Erythroblast (primary cell): ENCODE data around the gene CACNA1F.

Experiments
- GATA1 ChIP-seq: IDR thresholded peaks from 2 replicates; pipeline ENCODE4 v1.6.1; 2011; ENCODE audit warnings: low read depth, mild to moderate bottlenecking, control low read depth, low read length, moderate library complexity
- POLR2A ChIP-seq: IDR thresholded peaks from 2 replicates; pipeline ENCODE4 v1.6.1; 2011; ENCODE audit warnings: mild to moderate bottlenecking, low read length

DNA sequence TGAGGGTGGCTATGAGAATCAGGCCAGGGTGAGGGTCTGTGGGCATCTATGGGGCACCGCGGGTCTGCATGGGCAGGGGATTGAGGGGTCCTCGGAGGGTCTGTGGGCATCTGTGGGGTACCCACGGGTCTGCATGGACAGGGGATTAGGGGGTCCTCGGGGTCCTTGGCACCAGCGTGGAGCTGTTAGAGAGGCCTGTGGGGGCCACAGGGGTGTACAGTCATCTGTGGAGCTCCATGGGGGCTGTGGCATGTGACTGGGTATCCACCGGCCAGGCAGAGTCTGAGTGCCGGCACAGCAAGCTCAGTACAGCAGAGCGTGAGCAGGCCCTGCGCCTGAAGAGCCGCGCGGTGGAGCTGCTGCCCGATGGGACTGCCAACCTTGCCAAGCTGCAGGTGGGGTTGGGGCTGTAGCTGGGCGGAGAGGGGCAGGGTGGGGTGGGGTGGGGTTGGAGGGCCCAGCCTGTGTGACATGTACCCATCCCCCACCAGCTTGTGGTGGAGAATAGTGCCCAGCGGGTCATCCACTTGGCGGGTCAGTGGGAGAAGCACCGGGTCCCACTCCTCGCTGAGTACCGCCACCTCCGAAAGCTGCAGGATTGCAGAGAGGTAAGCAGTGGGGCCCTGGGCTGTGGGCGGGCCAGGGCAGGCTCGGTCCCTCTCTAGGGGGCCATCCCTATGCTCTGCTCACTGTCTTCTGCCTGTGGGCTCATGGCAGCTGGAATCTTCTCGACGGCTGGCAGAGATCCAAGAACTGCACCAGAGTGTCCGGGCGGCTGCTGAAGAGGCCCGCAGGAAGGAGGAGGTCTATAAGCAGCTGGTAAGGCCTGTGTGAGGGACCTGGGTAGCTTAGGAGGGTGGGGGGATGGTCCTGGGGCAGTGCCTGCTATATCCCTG is 15.0 kb upstream of the CACNA1F start:
- no peak for TF ChIP-seq POLR2A
- TF ChIP-seq GATA1, result no peak
